OCI-LY7 (cell line): ENCODE measurements around the gene MOV10. TPM values are rescaled to one million over a fixed set of nuclear protein-coding genes. Genes with fewer than 3 reads are reported as not detected.

Source experiments
- BruUV-seq: library from RNA; stranded (reverse); fragments of 400-500 nt; replicated peaks from 2 replicates; lab custom pipeline; 2021; lab: Mats Ljungman, UMichigan
- CTCF ChIA-PET: fragments of 300-600 bp; sonication (Branson Sonifier 250); formaldehyde crosslinking; loops from one replicate; lab custom pipeline; 2022; ENCODE audit warnings: antibody characterized with exemption; ENCODE audit not compliant: unreplicated experiment; lab: Charles Lee
- POLR2A ChIA-PET: fragments of 300-600 bp; sonication (Branson Sonifier 250); formaldehyde crosslinking; loops from one replicate; lab custom pipeline; 2022; ENCODE audit warnings: antibody characterized with exemption; lab: Charles Lee
- DNase-seq: peaks from one replicate; pipeline ENCODE4 v3.0.0-alpha.2; 2015; ENCODE audit warnings: low spot score
- H2AFZ ChIP-seq: fragments of 200-600 bp; sonication (generic), shearing (Covaris generic); 2 replicates; pipeline ENCODE4 v1.6.1; 2014; ENCODE audit warnings: mild to moderate bottlenecking, antibody characterized with exemption, low read length, moderate library complexity
- H3K27ac ChIP-seq: fragments of 200-600 bp; sonication (generic); 2 replicates; pipeline ENCODE4 v1.5.1; 2014; ENCODE audit warnings: mixed run types, low read depth, mild to moderate bottlenecking, moderate library complexity, low read length, inconsistent platforms; ENCODE audit not compliant: poor library complexity, severe bottlenecking
- H3K36me3 ChIP-seq: fragments of 200-600 bp; sonication (generic); 2 replicates; pipeline ENCODE4 v1.6.1; 2014; ENCODE audit warnings: mild to moderate bottlenecking, antibody characterized with exemption, low read length, moderate library complexity, mixed read lengths; ENCODE audit not compliant: insufficient read depth
- H3K4me1 ChIP-seq: fragments of 200-600 bp; sonication (generic); 2 replicates; pipeline ENCODE4 v1.5.1; 2014; ENCODE audit warnings: mild to moderate bottlenecking, low read length; ENCODE audit not compliant: insufficient read depth, poor library complexity, severe bottlenecking
- H3K4me2 ChIP-seq: fragments of 200-600 bp; sonication (generic); 2 replicates; pipeline ENCODE4 v1.6.1; 2014; ENCODE audit warnings: mild to moderate bottlenecking, low read length
- H3K4me3 ChIP-seq: fragments of 200-600 bp; sonication (generic); 2 replicates; pipeline ENCODE4 v1.5.1; 2014; ENCODE audit warnings: mild to moderate bottlenecking, low read depth, low read length; ENCODE audit not compliant: poor library complexity, severe bottlenecking
- H3K79me2 ChIP-seq: fragments of 200-600 bp; sonication (generic); 2 replicates; pipeline ENCODE4 v1.6.1; 2016; ENCODE audit warnings: low read depth, mild to moderate bottlenecking, low read length, moderate library complexity, mixed read lengths; ENCODE audit not compliant: insufficient read depth
- H3K9me2 ChIP-seq: fragments of 200-600 bp; sonication (generic); 2 replicates; pipeline ENCODE4 v1.6.1; 2016; ENCODE audit warnings: mild to moderate bottlenecking, low read length, mixed read lengths; ENCODE audit not compliant: insufficient read depth
- H3K9me3 ChIP-seq: fragments of 200-600 bp; sonication (generic); 2 replicates; pipeline ENCODE4 v1.6.1; 2014; ENCODE audit warnings: mild to moderate bottlenecking, mixed run types, low read length, mixed read lengths
- H4K20me1 ChIP-seq: fragments of 200-600 bp; sonication (generic); 2 replicates; pipeline ENCODE4 v1.6.1; 2014; ENCODE audit warnings: mild to moderate bottlenecking, antibody characterized with exemption, low read length, moderate library complexity, mixed read lengths; ENCODE audit not compliant: insufficient read depth
- CTCF ChIP-seq: fragments of 200-600 bp; sonication (generic); conservative IDR thresholded peaks from 2 replicates; pipeline ENCODE4 v1.5.1; 2014; ENCODE audit warnings: mild to moderate bottlenecking, antibody characterized with exemption, low read length, moderate library complexity, mixed read lengths
- EZH2phosphoT487 ChIP-seq: fragments of 200-600 bp; sonication (generic); IDR thresholded peaks from 2 replicates; pipeline ENCODE4 v1.6.1; 2018; ENCODE audit warnings: low read depth, borderline replicate concordance, mild to moderate bottlenecking, mixed run types, antibody characterized with exemption, low read length, moderate library complexity, mixed read lengths
- intact Hi-C: fragments of 100-400 bp; cut with micrococcal nuclease; formaldehyde crosslinking; loops from one replicate; pipeline ENCODE4 v1.10.0; 2022; ENCODE audit not compliant: unreplicated experiment
- total RNA-seq, 2 experiments: library from RNA; depleted of rRNA in 1 of 2; stranded (reverse); fragments of >200 nt in 1 of 2; shearing (Covaris generic) in 1 of 2; gene quantifications; 2 replicates each; pipeline ENCODE4 v1.2.3, GENCODE V29; 2014 to 2022

MOV10 gene
- total RNA-seq, 2 experiments from 2014 or later, result 28.2 to 32.4 TPM

GRCh38 chr1:112737573-112737972 lies 63.1 kb downstream of the MOV10 start:
- Histone ChIP-seq H2AFZ (no peak overlapping the region), H3K36me3 (no peaks in the 10 kb centered on the region), H3K4me1 (no peaks in the 10 kb centered on the region), H3K4me3 (no peak overlapping the region), H3K4me2 (no peak overlapping the region), H3K9me2 (no peaks in the 10 kb centered on the region), H4K20me1 (no peaks in the 10 kb centered on the region), H3K27ac (no peak overlapping the region), H3K79me2 (no peaks in the 10 kb centered on the region), H3K9me3 (no peaks in the 10 kb centered on the region)
- ChIA-PET POLR2A (no interaction called here), CTCF (no interaction called here)
- no TSS peak for BruUV-seq
- intact Hi-C loops, result loop anchor here (10.0 kb wide), 1 partner anchor 317 kb away; no protein-coding TSS in a partner anchor
- no peak for TF ChIP-seq EZH2phosphoT487
- no peak for TF ChIP-seq CTCF
- no peak for DNase-seq

GRCh38 chr1:112743174-112744008 lies 68.9 kb downstream of the MOV10 start:
- Histone ChIP-seq H3K79me2 (no peaks in the 10 kb centered on the region), H3K4me2 (no peak overlapping the region), H3K9me3 (no peaks in the 10 kb centered on the region), H3K36me3 (no peaks in the 10 kb centered on the region), H4K20me1 (no peaks in the 10 kb centered on the region), H2AFZ (no peak overlapping the region), H3K4me1 (no peaks in the 10 kb centered on the region), H3K4me3 (no peak overlapping the region), H3K9me2 (no peaks in the 10 kb centered on the region), H3K27ac (no peak overlapping the region)
- no TSS peak for BruUV-seq
- DNase-seq, result no peak
- intact Hi-C loops, result no loop called here
- POLR2A ChIA-PET, result interaction anchor here (0.5 kb wide), 1 partner anchor 796 kb away, joined by 3 read pairs; no protein-coding TSS in a partner anchor
- CTCF ChIA-PET, result interaction anchor here (0.6 kb wide), 1 partner anchor 640 kb away, joined by 3 read pairs; no protein-coding TSS in a partner anchor
- TF ChIP-seq CTCF (no peak), EZH2phosphoT487 (no peak)

DNA sequence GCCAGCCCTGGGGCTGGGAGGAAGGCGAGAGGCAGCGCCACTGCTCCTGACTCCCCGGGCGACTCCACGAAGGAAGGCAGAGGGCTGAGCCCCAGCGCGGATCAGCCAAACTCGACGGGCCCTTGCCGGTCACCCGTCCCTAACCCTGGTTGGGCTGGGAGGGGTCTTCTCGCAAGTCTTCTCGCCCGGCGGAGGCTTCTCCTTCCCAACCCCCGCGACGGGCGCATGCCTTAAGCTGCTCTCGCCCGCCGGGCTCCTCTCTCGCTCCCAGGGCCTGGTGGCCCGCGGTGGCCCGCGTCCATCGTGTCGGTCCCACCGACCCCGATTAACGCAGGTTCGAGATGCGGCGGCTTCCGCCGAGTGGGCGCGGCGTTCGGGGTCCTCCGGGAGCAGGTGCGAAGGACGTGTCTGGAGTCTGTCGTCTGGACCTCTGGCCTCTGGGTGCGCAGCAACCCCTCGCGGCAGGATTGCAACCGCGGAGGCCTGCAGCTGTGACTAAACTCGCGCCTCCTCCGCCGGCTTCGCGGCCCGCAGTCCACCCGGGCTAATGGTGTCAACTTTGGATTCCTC lies 69.6 kb downstream of the MOV10 start:
- no TSS peak for BruUV-seq
- H2AFZ ChIP-seq, result no peak overlapping the region
- H3K4me2 ChIP-seq, result no peak overlapping the region
- intact Hi-C loops, result no loop called here
- H3K4me1 ChIP-seq, result no peaks in the 10 kb centered on the region
- TF ChIP-seq EZH2phosphoT487 (no peak), CTCF (no peak)
- no peaks in the 10 kb centered on the region for H4K20me1 ChIP-seq
- no peaks in the 10 kb centered on the region for H3K36me3 ChIP-seq
- no peak overlapping the region for H3K4me3 ChIP-seq
- H3K27ac ChIP-seq, result no peak overlapping the region
- POLR2A ChIA-PET, result no interaction called here
- H3K9me3 ChIP-seq, result no peaks in the 10 kb centered on the region
- no peaks in the 10 kb centered on the region for H3K79me2 ChIP-seq
- no peak for DNase-seq
- H3K9me2 ChIP-seq, result no peaks in the 10 kb centered on the region
- CTCF ChIA-PET, result no interaction called here
